Left ventricle myocardium inferior (tissue), 1 donor: ENCODE measurements around the gene CTTNBP2NL. TPM values are rescaled to one million over a fixed set of nuclear protein-coding genes. Genes with fewer than 3 reads are reported as not detected.

ENCODE experiments used
- DNase-seq: peaks from one replicate; pipeline ENCODE4 v3.0.0-alpha.2; 2020
- H3K27ac ChIP-seq: fragments of 200-600 bp; replicated peaks from 2 replicates; pipeline ENCODE4 v1.8.0; 2021
- H3K27me3 ChIP-seq: fragments of 200-600 bp; 2 replicates; pipeline ENCODE4 v1.8.0; 2021; ENCODE audit warnings: low read depth
- H3K36me3 ChIP-seq: fragments of 200-600 bp; 2 replicates; pipeline ENCODE4 v1.8.0; 2021
- H3K4me1 ChIP-seq: fragments of 200-600 bp; 2 replicates; pipeline ENCODE4 v1.8.0; 2021
- H3K4me3 ChIP-seq: fragments of 200-600 bp; 2 replicates; pipeline ENCODE4 v1.8.0; 2021; ENCODE audit warnings: mild to moderate bottlenecking, moderate library complexity
- H3K9me3 ChIP-seq: fragments of 200-600 bp; replicated peaks from 2 replicates; pipeline ENCODE4 v1.8.0; 2021
- CTCF ChIP-seq: fragments of 200-600 bp; IDR thresholded peaks from 2 replicates; pipeline ENCODE4 v1.8.0; 2021; ENCODE audit warnings: antibody characterized with exemption, mild to moderate bottlenecking, borderline replicate concordance
- intact Hi-C: fragments of 100-400 bp; cut with micrococcal nuclease; formaldehyde crosslinking; loops from one replicate; pipeline ENCODE4 v1.11.0; 2022
- total RNA-seq: library from RNA; stranded (reverse); fragmentation: NEBNext Ultra II Directional; extraction: Animal tissue kit (Norgen Biotek cat#: 25700); gene quantifications from one replicate; pipeline ENCODE4 v1.2.1, GENCODE V29; 2021
- donor health status: DM: no; HTN: yes; CAD: no; lungs with severe emphysema.

CTTNBP2NL gene
- total RNA-seq, 1 donor from 2014 or later: 14.3 TPM

- H3K27me3 ChIP-seq: no peaks in the 10 kb centered on the region
- intact Hi-C loops: no loop called here
- no peaks in the 10 kb centered on the region for H3K36me3 ChIP-seq
- no peak overlapping the region for H3K27ac ChIP-seq
- TF ChIP-seq CTCF: no peak
- H3K4me1 ChIP-seq: peaks cover 29% of the 10 kb centered on the region
- H3K9me3 ChIP-seq: no peaks in the 10 kb centered on the region
- H3K4me3 ChIP-seq: peak overlapping the region; percentile 59
- DNase-seq: no peak
Observed at GRCh38 chr1:112358061-112358770, 37.8 kb upstream of the CTTNBP2NL start.

GRCh38 chr1:112358798-112359408, 37.1 kb upstream of the CTTNBP2NL start:
- Histone ChIP-seq H3K27me3 (no peaks in the 10 kb centered on the region), H3K4me1 (peaks cover 29% of the 10 kb centered on the region), H3K4me3 (peak overlapping the region; percentile 59), H3K27ac (peak overlapping the region; percentile 90), H3K9me3 (no peaks in the 10 kb centered on the region), H3K36me3 (no peaks in the 10 kb centered on the region)
- intact Hi-C loops: no loop called here
- DNase-seq: peak; percentile 77
- TF ChIP-seq CTCF: peak; percentile 92

- intact Hi-C loops: no loop called here
- Histone ChIP-seq H3K27me3 (no peaks in the 10 kb centered on the region), H3K4me3 (peak overlapping the region; percentile 59), H3K4me1 (peaks cover 29% of the 10 kb centered on the region), H3K36me3 (no peaks in the 10 kb centered on the region), H3K9me3 (no peaks in the 10 kb centered on the region), H3K27ac (peak overlapping the region; percentile 90)
- peak; percentile 22 for TF ChIP-seq CTCF
- DNase-seq: peak; percentile 58
Observed at GRCh38 chr1:112359961-112360767, 35.9 kb upstream of the CTTNBP2NL start.

GRCh38 chr1:112363636-112364035, 32.4 kb upstream of the CTTNBP2NL start:
- intact Hi-C loops: no loop called here
- H3K4me3 ChIP-seq: no peak overlapping the region
- H3K36me3 ChIP-seq: no peaks in the 10 kb centered on the region
- H3K4me1 ChIP-seq: peaks cover 24% of the 10 kb centered on the region
- H3K9me3 ChIP-seq: no peaks in the 10 kb centered on the region
- TF ChIP-seq CTCF: no peak
- DNase-seq: no peak
- no peak overlapping the region for H3K27ac ChIP-seq
- no peaks in the 10 kb centered on the region for H3K27me3 ChIP-seq

GRCh38 chr1:112368198-112368597, 27.8 kb upstream of the CTTNBP2NL start:
- no peak for TF ChIP-seq CTCF
- Histone ChIP-seq H3K4me1 (peaks cover 3% of the 10 kb centered on the region), H3K27me3 (peaks cover 18% of the 10 kb centered on the region), H3K27ac (no peak overlapping the region), H3K36me3 (no peaks in the 10 kb centered on the region), H3K9me3 (no peaks in the 10 kb centered on the region), H3K4me3 (no peak overlapping the region)
- DNase-seq: no peak
- intact Hi-C loops: no loop called here
